Common myeloid progenitor, CD34-positive (primary cell): Measurements from ENCODE around the gene RUSF1.

Experiments
- CTCF ChIA-PET: fragments of 350-600 bp; sonication (Branson Sonifier 250); formaldehyde crosslinking; loops from one replicate; lab custom pipeline; 2021; ENCODE audit warnings: antibody characterized with exemption; lab: Charles Lee
- POLR2A ChIA-PET: fragments of 350-600 bp; sonication (Branson Sonifier 250); formaldehyde crosslinking; loops from one replicate; lab custom pipeline; 2021; ENCODE audit warnings: antibody characterized with exemption; lab: Charles Lee
- DNase-seq, 3 donors: peaks; one replicate each; pipeline versions ENCODE4 v3.0.0 to v3.0.0-alpha.2; 2013
- H3K27ac ChIP-seq, 2 experiments: 1 replicate in 1 of 2; 2 replicates in 1 of 2; pipeline ENCODE4 v1.7.0; 2013; ENCODE audit warnings: inconsistent platforms in 2 of 2, low read length in 2 of 2, mild to moderate bottlenecking in 2 of 2, low read depth in 1 of 2, moderate library complexity in 1 of 2; ENCODE audit not compliant: severe bottlenecking in 2 of 2, insufficient read depth in 1 of 2, poor library complexity in 1 of 2
- H3K27me3 ChIP-seq, 5 experiments: replicated peaks in 2 of 5; 1 replicate in 3 of 5; 2 replicates in 2 of 5; pipeline versions ENCODE4 v1.6.1 to v1.7.0; 2013; ENCODE audit warnings: low read length in 4 of 5, mild to moderate bottlenecking in 2 of 5, moderate library complexity in 2 of 5, inconsistent platforms in 1 of 5; ENCODE audit not compliant: insufficient read depth in 5 of 5, control insufficient read depth in 4 of 5
- H3K36me3 ChIP-seq, 4 experiments: 1 replicate in 2 of 4; 2 replicates in 2 of 4; pipeline versions ENCODE4 v1.6.1 to v1.7.0; 2013; ENCODE audit warnings: low read length in 3 of 4, control low read depth in 1 of 4, mild to moderate bottlenecking in 1 of 4; ENCODE audit not compliant: control insufficient read depth in 4 of 4, insufficient read depth in 4 of 4
- H3K4me1 ChIP-seq, 4 experiments: 1 replicate in 3 of 4; 2 replicates in 1 of 4; pipeline versions ENCODE4 v1.6.1 to v1.7.1; 2013; ENCODE audit warnings: low read length in 3 of 4, mild to moderate bottlenecking in 3 of 4, control low read depth in 1 of 4, inconsistent platforms in 1 of 4, moderate library complexity in 1 of 4; ENCODE audit not compliant: control insufficient read depth in 4 of 4, insufficient read depth in 4 of 4; ENCODE audit errors: control extremely low read depth in 1 of 4
- H3K4me3 ChIP-seq, 7 experiments: 1 replicate in 4 of 7; 2 replicates in 3 of 7; pipeline versions ENCODE4 v1.5.1 to v1.7.0; 2013; ENCODE audit warnings: mild to moderate bottlenecking in 7 of 7, low read length in 6 of 7, moderate library complexity in 6 of 7, inconsistent platforms in 2 of 7, low read depth in 2 of 7, control low read depth in 1 of 7; ENCODE audit not compliant: insufficient read depth in 4 of 7, control insufficient read depth in 1 of 7; ENCODE audit errors: extremely low read depth in 1 of 7
- H3K9me3 ChIP-seq, 5 experiments: 1 replicate in 4 of 5; 2 replicates in 1 of 5; pipeline versions ENCODE4 v1.6.1 to v1.7.1; 2013; ENCODE audit warnings: low read length in 4 of 5, mild to moderate bottlenecking in 2 of 5, inconsistent platforms in 1 of 5, low read depth in 1 of 5, moderate library complexity in 1 of 5; ENCODE audit not compliant: control insufficient read depth in 4 of 5, insufficient read depth in 2 of 5; ENCODE audit errors: control extremely low read depth in 1 of 5
- WGBS: methylation state at CpG from one replicate; pipeline ENCODE4 v1.1.5; 2013; ENCODE audit not compliant: insufficient coverage; 5-methylcytosine and 5-hydroxymethylcytosine counted together

Gene RUSF1

GRCh38 chr16:31478956-31479355 lies 29.2 kb downstream of the RUSF1 start:
- Histone ChIP-seq H3K9me3 (no peaks in the 10 kb centered on the region), H3K27me3 (no peaks in the 10 kb centered on the region), H3K4me3 (no peak overlapping the region), H3K36me3 (peaks cover 0 to 10% (median 0%) of the 10 kb centered on the region in 4 experiments), H3K27ac (no peak overlapping the region), H3K4me1 (peaks cover 0 to 34% (median 30%) of the 10 kb centered on the region in 4 experiments)
- WGBS, result 100% methylated on average over 2 of the region's 3 CpGs
- no peak for DNase-seq
- ChIA-PET POLR2A (interaction anchor here (0.6 kb wide), 2 partner anchors 228 to 969 kb away, joined by 3 to 4 read pairs; no protein-coding TSS in a partner anchor), CTCF (interaction anchor here (1.0 to 1.3 kb wide), 2 partner anchors 18 to 278 kb away, joined by 3 to 7 read pairs; no protein-coding TSS in a partner anchor)

- WGBS, result 20% methylated on average over 60 of the region's 67 CpGs
- POLR2A ChIA-PET, result interaction anchor here (0.7 to 2.0 kb wide), 2 partner anchors 18 to 19 kb away, joined by 4 read pairs; partner anchors contain the start of gene ARMC5
These were observed 30.7 kb downstream of the RUSF1 start for GRCh38 chr16:31477220-31478216.

DNA sequence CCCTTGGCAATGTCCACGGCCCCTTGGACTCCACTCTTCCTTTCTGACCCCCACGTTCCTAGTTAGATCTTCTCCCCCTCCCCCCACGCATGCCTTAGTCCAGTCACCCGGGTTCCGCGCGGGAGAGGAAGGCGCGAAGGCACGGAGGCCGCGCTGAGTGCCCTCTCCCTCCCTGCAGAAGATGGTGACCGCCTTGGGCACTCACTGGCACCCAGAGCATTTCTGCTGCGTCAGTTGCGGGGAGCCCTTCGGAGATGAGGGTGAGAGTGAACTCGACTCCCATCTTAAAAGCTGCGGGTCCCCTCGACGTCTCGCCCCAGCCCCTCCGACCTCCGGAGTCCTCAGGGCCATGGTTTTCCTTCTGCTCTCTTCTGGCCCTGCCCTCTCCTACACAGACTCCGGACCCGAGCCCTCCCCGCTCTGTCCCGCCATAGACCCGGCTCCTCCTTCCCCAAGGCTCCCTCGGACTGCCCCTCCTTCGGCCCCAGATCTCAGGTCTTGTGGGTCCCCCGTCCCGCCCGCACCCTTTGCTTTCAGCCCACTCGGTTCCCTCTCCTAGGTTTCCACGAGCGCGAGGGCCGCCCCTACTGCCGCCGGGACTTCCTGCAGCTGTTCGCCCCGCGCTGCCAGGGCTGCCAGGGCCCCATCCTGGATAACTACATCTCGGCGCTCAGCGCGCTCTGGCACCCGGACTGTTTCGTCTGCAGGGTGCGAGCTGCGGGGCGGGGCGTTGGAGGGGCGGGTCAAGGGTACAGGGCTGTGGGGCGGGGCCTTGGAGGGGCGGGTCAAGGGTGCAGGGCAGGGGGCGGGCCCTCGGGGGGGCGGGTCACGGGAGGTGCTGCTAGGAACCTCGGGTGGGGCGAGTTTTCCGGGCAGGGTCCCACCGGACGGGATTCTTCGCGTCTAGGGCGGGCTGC lies 31.6 kb downstream of the RUSF1 start:
- peaks cover 0 to 12% (median 0%) of the 10 kb centered on the region in 4 experiments for H3K36me3 ChIP-seq
- WGBS, result 12% methylated on average over 58 of the region's 68 CpGs
- peaks cover under 1 to 47% (median 39%) of the 10 kb centered on the region in 4 experiments for H3K4me1 ChIP-seq
- DNase-seq, result peak; percentile 78 to 87 (median 84)
- H3K27me3 ChIP-seq, result no peaks in the 10 kb centered on the region
- POLR2A ChIA-PET, result interaction anchor here (0.7 to 2.0 kb wide), 2 partner anchors 17 to 18 kb away, joined by 4 read pairs; partner anchors contain the start of gene ARMC5
- no peaks in the 10 kb centered on the region for H3K9me3 ChIP-seq
- peak overlapping the region in 1 of 2 experiments; percentile 49 for H3K27ac ChIP-seq
- H3K4me3 ChIP-seq, result peak overlapping the region; percentile 40 to 81 (median 67)
- CTCF ChIA-PET, result interaction anchor here (0.9 to 2.7 kb wide), 4 partner anchors 13 to 220 kb away, joined by 3 to 28 read pairs (median 4); partner anchors contain the start of gene ARMC5

More at GRCh38 chr16:31477220-31478216, 30.7 kb downstream of the RUSF1 start:
- Histone ChIP-seq H3K36me3 (peaks cover 0 to 12% (median 0%) of the 10 kb centered on the region in 4 experiments), H3K4me3 (peak overlapping the region; percentile 39 to 81 (median 57)), H3K27me3 (no peaks in the 10 kb centered on the region), H3K4me1 (peaks cover 0 to 40% (median 31%) of the 10 kb centered on the region in 4 experiments), H3K27ac (peak overlapping the region in 1 of 2 experiments; percentile 25), H3K9me3 (no peaks in the 10 kb centered on the region)
- CTCF ChIA-PET, result interaction anchor here (0.8 to 1.4 kb wide), 5 partner anchors 14 to 277 kb away, joined by 3 to 7 read pairs (median 3); no protein-coding TSS in a partner anchor
- DNase-seq, result peak; percentile 58 to 71 (median 66)

DNA sequence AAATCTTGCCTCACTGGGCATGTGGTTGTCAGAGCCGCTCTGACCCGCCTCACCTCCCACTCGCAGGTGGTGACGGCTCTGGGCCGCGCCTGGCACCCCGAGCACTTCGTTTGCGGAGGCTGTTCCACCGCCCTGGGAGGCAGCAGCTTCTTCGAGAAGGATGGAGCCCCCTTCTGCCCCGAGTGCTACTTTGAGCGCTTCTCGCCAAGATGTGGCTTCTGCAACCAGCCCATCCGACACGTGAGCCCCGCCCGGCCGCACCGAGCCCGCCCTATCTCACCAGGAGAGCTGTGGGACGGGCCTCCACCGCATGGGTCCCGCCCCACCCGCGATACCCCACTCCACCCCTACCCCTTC lies 32.3 kb downstream of the RUSF1 start:
- Histone ChIP-seq H3K9me3 (no peaks in the 10 kb centered on the region), H3K27ac (no peak overlapping the region), H3K4me1 (peaks cover 3 to 51% (median 41%) of the 10 kb centered on the region in 4 experiments), H3K36me3 (peaks cover 0 to 12% (median 0%) of the 10 kb centered on the region in 4 experiments), H3K4me3 (peak overlapping the region in 2 of 7 experiments; percentile 65 to 79), H3K27me3 (no peaks in the 10 kb centered on the region)
- no peak for DNase-seq
- POLR2A ChIA-PET, result interaction anchor here (2.0 kb wide), 1 partner anchor 17 kb away, joined by 4 read pairs; the partner anchor contains the start of gene ARMC5
- CTCF ChIA-PET, result interaction anchor here (1.3 to 2.7 kb wide), 3 partner anchors 12 to 20 kb away, joined by 3 to 28 read pairs (median 4); partner anchors contain the start of gene ARMC5
- WGBS, result 91% methylated on average over 26 of the region's 26 CpGs

GRCh38 chr16:31474773-31475738 lies 33.1 kb downstream of the RUSF1 start:
- no peak for DNase-seq
- Histone ChIP-seq H3K27me3 (no peaks in the 10 kb centered on the region), H3K27ac (no peak overlapping the region), H3K4me3 (no peak overlapping the region), H3K9me3 (no peaks in the 10 kb centered on the region), H3K36me3 (peaks cover 0 to 12% (median 0%) of the 10 kb centered on the region in 4 experiments), H3K4me1 (peaks cover 3 to 47% (median 35%) of the 10 kb centered on the region in 4 experiments)
- POLR2A ChIA-PET, result no interaction called here
- CTCF ChIA-PET, result interaction anchor here (0.7 to 2.7 kb wide), 5 partner anchors 14 to 396 kb away, joined by 3 to 28 read pairs (median 3); partner anchors contain the start of gene ARMC5
- WGBS, result 97% methylated on average over 4 of the region's 12 CpGs
